ENCODE data around the gene NCOA5. TPM values are rescaled to one million over a fixed set of nuclear protein-coding genes. Genes with fewer than 3 reads are reported as not detected.

Gene NCOA5
- total RNA-seq, 1 donor from 2014 or later = 7.9 TPM

DNA sequence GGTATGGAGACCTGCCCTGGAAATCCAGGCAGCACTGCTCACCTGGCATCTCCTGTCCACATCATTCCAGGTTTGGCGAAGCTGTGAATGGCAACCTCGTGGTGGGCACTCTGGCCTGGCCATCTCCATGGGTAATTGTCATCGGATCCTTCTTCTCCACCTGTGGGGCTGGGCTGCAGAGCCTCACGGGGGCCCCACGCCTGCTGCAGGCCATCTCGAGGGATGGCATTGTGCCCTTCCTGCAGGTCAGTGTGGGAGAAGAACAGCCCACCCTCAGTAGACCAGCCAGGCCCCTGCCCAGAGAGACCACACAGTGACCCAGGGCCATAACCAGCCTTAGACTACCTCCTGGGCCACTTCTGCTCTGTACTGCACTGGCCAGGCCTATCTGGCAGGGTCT is 44.9 kb downstream of the NCOA5 start:
- Histone ChIP-seq H3K27me3 (ENCODE audit: control insufficient read depth, insufficient read depth, low read length) (peaks cover 3% of the 10 kb centered on the region), H3K4me3 (ENCODE audit: low read depth, low read length) (no peak overlapping the region), H3K36me3 (ENCODE audit: control insufficient read depth, insufficient read depth, low read length) (no peaks in the 10 kb centered on the region)
- FAIRE-seq (no peak), DNase-seq (ENCODE audit: low read depth) (no peak)
- no peak for TF ChIP-seq CTCF (IDR thresholded peaks at IDR 0.05; ENCODE audit: insufficient read depth, low read length, severe bottlenecking)

DNA sequence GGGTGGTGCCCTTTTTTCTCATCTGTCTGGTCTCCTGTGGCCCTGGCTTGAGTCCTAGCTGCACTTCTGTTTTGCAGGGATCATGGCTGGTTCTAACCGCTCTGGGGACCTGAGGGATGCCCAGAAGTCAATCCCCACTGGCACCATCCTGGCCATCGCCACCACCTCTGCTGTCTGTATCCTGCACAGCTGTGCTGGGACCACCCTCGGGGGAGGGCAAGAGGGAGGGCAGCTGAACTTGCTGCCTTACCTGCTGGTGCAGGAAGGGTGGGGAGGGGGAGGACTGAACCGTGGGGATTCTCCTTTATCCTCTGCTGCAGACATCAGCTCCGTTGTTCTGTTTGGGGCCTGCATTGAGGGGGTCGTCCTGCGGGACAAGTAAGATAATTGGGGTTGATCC is 46.2 kb downstream of the NCOA5 start:
- Histone ChIP-seq H3K4me3 (ENCODE audit: low read depth, low read length) (no peak overlapping the region), H3K36me3 (ENCODE audit: control insufficient read depth, insufficient read depth, low read length) (no peaks in the 10 kb centered on the region), H3K27me3 (ENCODE audit: control insufficient read depth, insufficient read depth, low read length) (no peaks in the 10 kb centered on the region)
- DNase-seq (ENCODE audit: low read depth) (no peak), FAIRE-seq (no peak)
- TF ChIP-seq CTCF (IDR thresholded peaks at IDR 0.05; ENCODE audit: insufficient read depth, low read length, severe bottlenecking) = no peak

DNA sequence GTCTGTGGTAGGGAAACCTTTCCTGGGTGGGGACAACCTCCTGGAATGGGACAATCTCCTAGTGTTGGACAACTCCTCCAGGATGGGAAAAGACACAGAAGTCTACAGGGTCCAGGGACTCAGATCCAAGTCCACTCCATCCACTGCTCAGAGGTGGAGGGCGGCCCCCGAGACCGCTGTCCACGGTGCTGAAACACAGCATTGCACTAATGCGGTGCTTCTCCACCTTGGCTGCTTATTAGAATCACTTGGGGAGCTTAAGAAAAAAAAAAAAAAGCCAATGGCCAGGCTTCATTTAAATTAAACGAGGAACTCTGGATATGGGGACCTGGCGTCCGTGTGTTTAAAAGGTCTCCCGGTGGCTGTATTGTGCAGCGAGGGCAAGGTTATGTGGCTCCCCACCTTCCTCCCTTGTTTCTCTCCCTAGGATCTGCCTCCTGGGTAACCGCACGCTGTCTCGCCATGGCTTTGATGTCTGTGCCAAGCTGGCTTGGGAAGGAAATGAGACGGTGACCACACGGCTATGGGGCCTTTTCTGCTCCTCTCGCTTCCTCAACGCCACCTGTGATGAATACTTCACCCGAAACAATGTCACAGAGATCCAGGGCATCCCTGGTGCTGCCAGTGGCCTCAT is 48.7 kb downstream of the NCOA5 start:
- Histone ChIP-seq H3K36me3 (ENCODE audit: control insufficient read depth, insufficient read depth, low read length) (no peaks in the 10 kb centered on the region), H3K4me3 (ENCODE audit: low read depth, low read length) (no peak overlapping the region), H3K27me3 (ENCODE audit: control insufficient read depth, insufficient read depth, low read length) (no peaks in the 10 kb centered on the region)
- FAIRE-seq (no peak), DNase-seq (ENCODE audit: low read depth) (peak; percentile 10)
- TF ChIP-seq CTCF (IDR thresholded peaks at IDR 0.05; ENCODE audit: insufficient read depth, low read length, severe bottlenecking) = no peak

DNA sequence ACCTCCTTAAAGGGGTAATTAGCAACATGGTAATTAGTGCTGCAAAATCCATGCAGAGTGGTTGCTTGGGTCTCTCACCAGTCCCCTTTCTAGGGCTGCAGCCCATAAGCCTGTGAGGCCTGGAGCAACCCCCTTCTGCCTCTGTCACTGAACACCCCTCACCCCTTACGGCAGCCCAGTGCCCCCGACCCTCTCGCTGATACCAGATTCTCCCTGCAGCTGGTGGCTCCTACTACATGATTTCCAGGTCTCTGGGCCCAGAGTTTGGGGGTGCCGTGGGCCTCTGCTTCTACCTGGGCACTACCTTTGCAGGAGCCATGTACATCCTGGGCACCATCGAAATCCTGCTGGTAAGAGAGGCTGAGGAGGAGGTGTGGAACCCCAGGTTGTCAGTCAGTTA is 52.7 kb downstream of the NCOA5 start:
- no peak for FAIRE-seq
- TF ChIP-seq CTCF (IDR thresholded peaks at IDR 0.05; ENCODE audit: insufficient read depth, low read length, severe bottlenecking) = no peak
- DNase-seq (ENCODE audit: low read depth) = no peak
- H3K36me3 ChIP-seq (ENCODE audit: control insufficient read depth, insufficient read depth, low read length) = no peaks in the 10 kb centered on the region
- H3K4me3 ChIP-seq (ENCODE audit: low read depth, low read length) = no peak overlapping the region
- peaks cover 20% of the 10 kb centered on the region for H3K27me3 ChIP-seq (ENCODE audit: control insufficient read depth, insufficient read depth, low read length)

DNA sequence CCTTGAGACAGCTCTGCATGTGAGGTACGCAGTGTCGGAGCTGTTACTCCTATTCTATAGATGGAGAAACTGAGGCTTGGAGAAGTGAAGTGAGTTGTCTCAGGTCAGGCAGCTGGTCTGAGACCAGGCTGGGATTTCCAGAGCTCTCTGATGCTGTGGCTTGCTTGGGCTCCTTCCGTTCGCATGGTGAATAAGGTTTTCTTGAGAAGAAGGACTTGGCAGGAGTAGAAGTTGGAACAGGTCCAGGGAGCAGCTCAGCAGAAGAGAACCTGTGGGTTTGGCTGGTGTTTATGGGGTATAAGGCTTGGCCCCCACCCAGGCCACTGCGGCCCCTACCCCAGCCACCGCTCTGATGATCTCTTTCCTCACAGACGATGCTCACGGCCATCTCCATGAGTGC is 53.4 kb downstream of the NCOA5 start:
- H3K27me3 ChIP-seq (ENCODE audit: control insufficient read depth, insufficient read depth, low read length) = peaks cover 26% of the 10 kb centered on the region
- no peak for TF ChIP-seq CTCF (IDR thresholded peaks at IDR 0.05; ENCODE audit: insufficient read depth, low read length, severe bottlenecking)
- H3K36me3 ChIP-seq (ENCODE audit: control insufficient read depth, insufficient read depth, low read length) = no peaks in the 10 kb centered on the region
- FAIRE-seq (no peak), DNase-seq (ENCODE audit: low read depth) (no peak)
- no peak overlapping the region for H3K4me3 ChIP-seq (ENCODE audit: low read depth, low read length)

DNA sequence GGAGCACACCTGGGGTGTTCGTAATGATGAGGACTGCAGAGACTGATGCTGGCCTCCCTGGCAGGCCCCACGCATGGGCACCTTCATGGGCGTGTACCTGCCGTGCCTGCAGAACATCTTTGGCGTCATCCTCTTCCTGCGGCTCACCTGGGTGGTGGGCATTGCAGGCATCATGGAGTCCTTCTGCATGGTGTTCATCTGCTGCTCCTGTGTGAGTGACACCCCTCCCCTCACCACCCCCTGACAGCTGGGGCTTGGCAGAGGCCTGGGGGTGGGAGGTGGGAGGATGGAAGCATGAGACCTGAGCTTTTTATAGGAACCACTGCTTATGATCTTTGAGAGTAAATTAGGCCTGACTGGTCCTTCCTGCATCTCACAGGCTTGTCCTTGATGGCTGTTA is 54.0 kb downstream of the NCOA5 start:
- FAIRE-seq (no peak), DNase-seq (ENCODE audit: low read depth) (no peak)
- TF ChIP-seq CTCF (IDR thresholded peaks at IDR 0.05; ENCODE audit: insufficient read depth, low read length, severe bottlenecking) = no peak
- Histone ChIP-seq H3K36me3 (ENCODE audit: control insufficient read depth, insufficient read depth, low read length) (no peaks in the 10 kb centered on the region), H3K4me3 (ENCODE audit: low read depth, low read length) (no peak overlapping the region), H3K27me3 (ENCODE audit: control insufficient read depth, insufficient read depth, low read length) (peaks cover 33% of the 10 kb centered on the region)

All from bronchial epithelial cell (primary cell).